Activated CD4-positive, CD25-positive, alpha-beta regulatory T cell treated with anti-CD3 and anti-CD28 coated beads, Interleukin-2, amount 50 U/mL, for 72 hours (primary cell): Measurements from ENCODE around the gene SLIT1.
A peak's percentile ranks its signal among the peaks of the same experiment; 100 is the strongest.

Experiments used
- DNase-seq: peaks from one replicate; pipeline ENCODE4 v3.0.0; 2021

The SLIT1 gene

DNA sequence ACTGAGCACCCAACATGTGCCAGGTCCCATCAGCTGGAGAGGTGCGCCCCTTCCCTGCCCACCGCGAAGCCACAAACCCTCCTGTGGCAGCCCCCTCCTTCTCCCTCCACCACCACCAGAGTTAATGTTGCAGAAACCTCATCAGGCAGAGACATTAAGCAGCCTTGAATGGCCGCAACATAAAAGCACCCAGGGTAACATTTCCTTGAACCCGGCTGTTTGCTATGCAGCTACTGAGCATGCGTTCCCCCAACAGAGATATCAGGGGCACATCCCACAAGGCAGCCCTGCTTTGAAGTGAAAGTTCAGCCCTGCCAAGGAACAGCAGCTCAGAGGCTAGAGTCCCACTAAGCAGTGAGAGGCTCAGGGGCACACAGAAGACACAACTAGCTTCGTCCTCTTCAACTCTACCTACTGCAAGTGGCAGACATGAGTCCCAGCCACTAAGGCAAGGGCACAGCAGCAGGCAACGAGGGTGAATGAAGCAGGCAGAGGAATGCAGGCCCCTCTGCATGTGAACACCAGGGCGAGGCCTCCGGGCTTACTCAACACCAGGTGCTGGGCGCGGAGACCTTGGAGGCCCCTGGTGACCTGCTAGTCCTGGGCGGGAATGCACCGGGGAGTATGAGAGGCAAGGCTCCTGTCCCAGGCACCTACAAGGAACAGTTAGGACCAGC is 107.4 kb downstream of the SLIT1 start:
- DNase-seq, result no peak

DNA sequence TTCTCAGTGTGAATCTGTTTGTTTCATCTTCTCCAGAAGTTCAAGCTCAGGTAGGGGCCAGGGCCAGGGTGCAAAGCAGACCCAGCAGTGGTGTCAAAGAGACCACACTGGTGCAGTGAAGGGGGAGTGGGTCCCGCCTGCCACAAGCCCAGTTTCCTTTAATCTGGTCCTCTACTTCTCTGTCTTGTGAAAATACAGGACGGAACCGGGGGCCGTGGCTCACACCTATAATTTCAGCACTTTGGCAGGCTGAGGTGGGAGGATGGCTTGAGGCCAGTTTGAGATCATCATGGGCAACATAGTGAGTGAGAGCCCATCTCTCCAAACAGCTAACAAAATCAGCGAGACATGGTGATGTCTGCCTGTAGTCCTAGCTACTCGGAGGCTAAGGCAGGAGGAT is 109.0 kb downstream of the SLIT1 start:
- no peak for DNase-seq

DNA sequence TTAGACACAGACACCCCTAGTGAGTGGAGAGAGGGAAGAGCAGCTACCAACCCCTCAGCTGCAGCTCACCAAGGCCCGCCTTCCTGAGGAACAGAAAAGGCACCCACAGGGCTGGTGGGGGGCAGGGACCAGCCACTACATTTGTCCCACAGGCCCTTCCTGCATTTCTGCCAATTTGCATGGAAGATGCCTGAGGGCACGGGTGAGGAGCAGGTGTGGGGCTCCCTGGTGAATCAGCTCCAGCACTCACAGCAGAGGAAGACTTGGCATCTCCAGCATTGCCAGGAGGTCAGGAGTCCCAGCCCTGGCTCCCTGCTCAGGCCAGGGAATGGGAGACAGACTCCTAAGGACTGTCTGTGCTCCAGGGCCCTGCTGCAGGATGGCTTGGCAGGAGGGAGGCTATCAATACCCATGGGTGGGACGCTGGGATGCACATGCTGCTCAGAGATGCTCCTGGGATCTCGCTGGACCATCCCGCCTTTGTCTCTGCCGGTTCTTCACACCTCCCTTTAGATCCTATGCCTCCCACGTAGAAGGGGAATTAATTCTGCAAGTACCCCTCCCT is 109.7 kb downstream of the SLIT1 start:
- no peak for DNase-seq

DNA sequence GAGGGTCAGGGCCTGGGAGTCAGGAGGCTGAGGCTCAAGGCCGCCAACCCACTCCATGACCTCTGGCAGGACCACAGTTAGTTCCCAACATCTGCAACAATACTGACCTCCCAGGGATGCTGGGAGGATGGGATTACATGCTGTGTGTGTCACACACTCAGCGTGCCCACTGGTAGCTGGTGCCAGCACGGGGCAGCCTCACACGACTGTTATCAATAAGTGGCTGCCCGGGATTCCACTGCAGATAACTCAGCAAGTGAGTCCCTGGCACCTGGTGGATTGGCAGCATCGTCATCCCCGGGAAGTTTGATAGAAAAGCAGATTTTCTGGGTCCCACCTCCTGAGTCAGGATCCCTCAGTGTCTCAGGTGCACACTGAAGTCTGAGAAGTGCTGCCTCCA is 110.3 kb downstream of the SLIT1 start:
- no peak for DNase-seq

DNA sequence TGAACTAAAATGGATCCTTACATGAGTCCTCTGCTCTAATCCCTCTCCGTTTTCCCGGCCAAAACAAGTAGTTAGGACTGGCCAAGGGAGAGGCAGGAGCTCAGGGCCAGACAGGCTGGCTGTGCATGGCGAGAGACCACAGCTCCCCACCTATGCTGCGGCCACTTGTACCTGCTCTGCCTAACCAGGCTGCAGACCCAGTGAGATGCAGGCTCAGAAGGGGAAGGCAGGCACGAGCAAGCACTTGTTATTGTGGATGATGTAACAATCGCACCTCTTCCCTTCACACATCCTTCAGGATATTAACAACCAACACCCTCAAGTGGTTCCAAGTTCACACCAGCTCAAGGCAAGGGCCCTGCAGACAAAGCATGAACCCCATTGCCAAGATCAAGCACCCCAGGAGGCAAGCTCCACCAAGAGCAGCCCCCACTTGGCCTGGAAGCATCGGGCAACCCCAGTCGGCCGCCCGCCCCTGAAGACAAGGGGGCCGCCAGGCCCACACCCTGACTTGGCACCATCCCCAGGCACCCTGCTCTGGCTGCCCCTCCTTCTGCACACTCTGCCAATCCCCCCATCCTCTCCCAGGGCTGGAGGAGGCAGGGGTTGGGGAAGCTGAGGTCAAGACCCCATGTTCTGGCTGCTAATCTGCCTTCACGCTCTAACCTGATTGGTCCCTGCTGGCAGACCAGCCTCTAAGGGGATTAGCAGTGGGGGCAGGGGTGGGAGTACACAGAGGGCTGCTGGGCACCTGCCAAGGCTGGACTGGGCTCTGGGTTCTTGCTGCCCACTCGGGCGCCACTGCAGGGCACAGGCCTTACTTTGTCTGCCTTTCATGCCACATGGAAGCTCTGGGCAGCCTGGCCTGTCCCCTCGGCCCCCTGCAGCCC is 111.3 kb downstream of the SLIT1 start:
- no peak for DNase-seq

DNA sequence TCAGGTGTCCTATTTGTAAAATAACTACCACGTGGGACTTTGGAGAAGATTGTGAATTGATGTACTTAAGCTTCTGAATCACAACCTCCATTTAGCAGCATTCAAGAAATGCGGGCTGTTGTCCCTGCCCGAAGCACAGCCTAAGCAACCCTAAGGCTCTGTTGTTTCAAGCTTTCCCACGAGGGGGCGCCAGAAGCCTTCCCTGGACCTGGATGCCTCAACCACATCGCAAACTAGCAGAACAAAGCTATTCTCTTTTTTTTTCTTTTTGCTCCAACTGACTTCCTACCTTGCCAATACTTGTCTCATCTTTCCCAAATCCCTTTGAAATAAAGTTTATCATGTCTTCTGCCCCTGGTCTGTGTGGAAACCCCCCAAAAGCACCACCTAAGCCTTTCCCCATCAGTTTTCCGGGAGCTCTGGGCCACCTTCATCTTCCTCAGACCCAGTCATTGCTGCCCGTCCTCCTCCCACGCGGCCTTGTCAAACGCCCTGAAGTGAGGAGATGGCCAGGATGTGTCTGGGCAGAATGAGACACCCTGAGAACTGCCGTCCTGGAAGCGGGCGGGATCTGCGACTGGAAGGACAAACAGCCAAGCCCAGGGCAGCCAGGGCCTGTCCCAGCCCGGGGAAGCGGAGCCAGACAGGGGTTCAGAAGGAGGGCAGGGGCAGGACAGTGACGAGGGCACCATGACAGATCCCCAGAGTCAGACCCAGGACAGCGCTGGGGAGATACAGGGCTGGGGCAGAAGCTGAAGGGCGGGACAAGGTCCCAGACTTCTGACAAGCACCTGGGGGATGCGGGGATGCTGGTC is 112.7 kb downstream of the SLIT1 start:
- peak; percentile 87 for DNase-seq

DNA sequence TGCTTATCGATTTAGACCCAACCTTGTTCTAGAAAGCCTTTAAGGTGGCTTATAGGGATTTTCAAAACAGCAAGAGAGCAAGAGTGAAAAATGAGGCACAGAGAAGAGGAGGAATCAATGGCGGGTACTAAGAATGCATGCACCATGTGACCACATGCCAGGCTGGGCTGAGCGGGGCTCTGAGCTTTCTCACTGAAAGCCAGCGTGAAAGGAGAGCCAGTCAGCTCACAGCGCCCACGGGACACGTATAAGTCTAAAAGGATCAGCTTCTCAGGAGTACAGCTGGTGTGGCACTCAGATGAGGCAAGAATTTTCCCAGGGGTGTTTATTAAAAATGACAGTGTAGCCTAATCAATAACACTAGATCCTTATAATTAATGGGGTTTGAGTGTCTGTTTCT is 114.3 kb downstream of the SLIT1 start:
- DNase-seq, result no peak

DNA sequence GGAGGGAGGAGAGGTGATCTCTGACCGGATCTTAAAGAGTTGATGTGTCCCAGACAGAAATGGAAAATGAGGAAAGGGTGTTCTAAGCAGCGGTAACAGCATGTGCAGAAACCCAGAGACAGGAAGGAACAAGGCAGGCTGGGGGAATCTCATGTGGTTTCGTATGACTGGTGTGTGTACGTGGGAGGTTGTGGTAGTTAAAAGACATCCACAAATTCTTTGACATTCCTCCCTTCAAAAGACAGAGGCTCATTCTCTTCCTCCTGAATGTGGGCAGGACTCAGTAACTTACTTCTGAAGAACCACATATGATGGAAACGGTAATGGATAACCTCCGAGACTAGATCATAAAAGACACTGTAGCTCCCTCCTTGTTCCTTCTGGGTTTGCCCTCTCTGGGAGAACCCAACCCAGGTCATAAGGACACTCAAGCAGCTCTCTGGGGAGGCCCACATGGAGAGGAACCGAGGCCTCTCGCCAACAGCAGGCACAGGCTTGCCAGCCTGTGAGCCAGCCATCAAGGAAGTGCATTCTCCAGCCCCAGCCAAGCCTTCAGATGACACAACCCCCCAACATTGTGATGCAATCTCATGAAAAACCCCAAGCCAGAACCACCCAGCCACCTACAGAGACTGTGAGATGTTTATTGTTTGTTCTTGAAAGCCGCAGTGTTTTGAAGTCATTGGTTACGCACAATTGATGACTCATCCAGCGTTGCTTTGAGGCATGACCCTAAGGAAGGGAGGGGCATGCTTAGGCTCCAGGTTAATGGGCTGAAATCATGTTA is 116.0 kb downstream of the SLIT1 start:
- DNase-seq, result no peak

DNA sequence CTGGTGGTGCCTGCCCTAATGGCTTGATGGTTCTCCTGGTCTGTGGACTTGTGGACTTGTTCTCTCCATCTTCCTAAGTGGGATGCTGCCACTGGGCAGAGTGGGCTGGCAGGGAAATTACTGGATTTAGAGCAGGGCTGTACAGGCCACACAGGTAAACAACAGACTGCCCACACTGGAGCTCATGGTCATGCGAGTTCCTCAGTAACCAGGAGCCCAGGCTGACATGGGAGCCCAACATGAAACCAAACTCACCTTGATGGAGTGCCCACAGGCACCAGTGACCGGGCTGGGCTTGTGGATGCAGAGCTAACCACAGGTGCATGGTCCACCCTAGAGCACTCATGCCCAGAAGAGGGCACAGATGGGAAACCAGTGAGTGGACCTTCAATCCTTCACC is 116.7 kb downstream of the SLIT1 start:
- no peak for DNase-seq

DNA sequence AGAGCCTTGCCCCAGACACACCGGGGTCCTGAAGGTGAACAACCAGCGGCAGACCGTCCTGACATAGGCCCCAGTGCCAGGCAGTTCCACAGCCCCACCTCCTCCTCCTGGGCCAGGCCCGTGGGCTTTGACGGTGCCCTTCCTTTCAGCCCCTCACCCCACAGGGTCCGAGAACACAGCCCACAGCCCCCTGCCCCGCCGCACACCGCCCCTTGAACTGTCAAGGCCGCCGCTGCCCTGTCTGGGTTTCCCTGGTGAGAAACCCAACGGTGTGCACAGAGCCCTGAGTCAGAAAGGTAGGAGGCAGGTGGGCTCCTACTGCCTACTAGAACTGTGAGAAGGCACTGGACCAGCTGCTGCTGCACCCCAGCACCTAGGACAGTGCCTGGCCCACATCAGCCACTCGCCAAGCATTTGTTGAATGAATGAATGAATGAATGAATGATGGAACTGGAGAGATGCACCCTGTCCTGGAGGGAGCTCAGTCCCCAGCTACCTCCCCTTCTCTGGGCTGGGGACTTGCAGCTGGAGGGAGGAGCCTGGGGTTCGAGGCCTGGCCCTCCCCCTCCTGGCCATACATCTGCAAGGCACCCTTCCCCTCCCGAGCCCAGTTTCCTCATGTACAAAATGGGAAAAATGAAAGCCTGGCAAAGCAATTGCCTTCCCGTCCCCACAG is 117.9 kb downstream of the SLIT1 start:
- no peak for DNase-seq

DNA sequence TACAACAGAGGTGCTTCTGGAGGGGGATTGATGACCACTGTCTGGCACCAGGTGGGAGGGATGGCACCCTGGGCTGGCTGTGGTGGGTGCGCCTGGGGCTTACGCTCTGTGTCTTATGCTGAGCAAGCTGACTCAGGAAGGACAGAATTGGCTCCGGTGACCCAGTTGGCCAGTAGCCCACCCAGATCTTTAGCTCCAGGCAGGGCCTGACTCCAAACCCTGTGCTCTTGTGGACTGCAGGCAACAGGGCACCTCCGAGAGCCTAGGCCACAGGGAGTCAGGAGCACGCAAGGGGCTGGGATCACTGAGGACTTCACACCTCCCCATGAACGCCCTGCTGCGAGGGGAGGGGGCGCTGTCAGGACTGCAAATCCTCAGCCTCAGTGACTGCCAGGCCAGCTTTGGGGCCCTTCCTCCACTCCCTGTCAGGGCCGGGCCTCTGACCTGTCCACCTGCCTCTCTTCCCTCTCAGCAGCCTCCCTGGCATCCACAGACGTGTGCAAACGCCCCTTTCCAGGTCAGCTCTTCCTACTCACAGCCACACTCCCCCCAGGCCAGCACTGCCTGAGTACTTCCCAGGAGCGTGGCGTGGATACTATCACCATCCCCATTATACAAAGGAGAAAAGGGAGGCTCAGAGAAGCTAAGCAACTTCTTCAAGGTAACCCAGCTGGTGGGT is 118.7 kb downstream of the SLIT1 start:
- DNase-seq, result no peak

DNA sequence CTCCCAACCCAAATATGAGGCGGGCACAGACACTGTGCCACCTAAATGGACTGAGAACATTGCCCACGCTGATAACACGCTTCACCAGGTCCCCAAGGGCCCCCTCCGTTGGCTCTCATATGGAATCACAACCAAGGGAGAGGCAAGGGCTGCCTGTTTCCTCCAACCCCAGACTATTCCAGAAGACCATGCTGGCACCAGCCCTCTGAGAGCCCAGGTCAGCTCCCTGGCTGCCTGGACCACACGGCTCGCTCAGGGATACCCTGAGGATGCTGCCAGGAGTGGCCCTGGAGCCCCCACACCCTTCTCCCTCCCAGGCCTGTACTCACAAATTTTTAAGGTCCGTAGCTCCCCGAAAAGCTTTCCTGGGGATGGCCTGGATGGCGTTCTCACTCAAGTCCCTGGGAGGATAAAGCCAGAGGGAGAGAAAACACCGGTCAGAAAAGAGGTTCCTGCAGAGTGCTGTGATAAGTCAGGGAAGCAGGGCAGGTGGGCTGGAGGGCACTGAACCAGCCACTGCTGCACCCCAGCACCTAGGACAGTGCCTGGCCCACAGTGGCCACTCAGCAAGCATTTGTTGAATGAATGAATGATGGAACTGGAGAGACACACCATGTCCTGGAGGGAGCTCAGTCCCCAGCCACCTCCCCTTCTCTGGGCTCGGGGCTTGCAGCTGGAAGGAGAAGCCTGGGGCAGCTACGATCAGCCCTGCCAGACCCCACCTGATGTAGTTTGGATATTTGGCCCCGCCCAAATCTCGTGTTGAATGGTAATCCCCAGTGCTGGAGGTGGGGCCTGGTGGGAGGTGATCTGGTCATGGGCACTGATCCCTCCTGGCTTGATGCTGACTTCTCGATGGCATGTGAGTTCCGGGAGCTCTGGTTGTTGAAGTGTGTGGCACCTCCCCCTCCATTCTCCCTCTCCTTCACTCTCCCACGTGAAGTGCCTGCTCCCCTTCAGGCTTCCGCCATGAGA is 119.8 kb downstream of the SLIT1 start:
- no peak for DNase-seq

DNA sequence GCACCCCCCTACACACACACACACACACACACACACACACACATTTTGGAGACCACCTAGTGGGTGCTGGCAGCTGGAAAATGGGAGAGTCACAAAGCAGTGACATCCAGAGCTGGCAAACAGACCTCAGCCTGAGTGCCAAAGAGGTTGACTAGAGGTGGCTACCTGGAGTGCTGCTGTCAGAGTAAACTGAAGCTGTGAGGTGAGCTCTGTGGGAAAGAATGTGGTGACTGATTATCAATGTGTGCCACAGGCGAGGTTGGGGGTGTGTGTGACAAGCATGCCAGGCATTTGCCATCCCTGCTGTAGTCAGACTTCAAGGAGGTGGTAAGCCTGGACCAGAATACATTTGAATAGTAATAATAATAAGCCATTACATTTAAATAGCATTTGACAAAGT is 120.6 kb downstream of the SLIT1 start:
- DNase-seq, result no peak

DNA sequence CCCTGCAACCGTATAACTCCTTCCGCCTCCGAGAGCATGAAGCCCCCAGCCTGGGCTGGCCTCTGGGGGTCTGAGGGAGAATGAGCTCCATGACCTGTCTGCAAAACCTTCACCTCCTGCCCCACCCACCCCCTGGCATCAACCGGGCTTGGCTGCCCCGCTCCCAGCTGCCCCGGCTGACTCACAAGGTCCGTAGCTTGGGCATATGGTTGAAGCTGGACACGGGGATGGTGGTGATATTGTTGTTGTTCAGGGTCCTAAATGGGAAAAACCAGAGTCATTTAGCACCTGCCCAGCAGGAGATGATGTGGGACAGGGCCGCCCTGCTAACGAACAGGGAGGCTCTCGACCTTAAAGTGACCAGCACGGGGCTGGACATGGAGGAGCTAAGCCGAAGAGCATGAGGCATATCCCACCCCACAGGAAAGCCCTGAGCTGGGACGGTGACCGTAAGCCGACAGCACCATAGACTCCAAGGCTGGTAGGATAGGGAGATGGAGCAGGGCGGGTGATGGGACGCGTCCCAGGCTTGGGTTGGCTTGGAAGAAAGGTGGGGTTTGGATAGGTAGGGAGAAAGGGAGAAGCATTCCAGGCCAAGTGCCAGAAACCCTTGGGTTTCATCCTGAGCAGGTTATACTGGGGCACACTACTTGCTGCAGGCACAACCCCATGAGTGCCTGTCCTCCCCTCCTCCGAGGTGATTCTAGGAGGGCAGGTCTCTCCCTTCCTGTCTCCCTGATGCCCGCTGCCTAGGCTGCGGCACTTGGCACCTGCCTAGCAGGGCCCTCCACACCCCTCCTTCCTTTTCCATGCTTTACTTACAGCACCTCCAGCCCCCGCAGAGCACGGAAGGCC is 121.5 kb downstream of the SLIT1 start:
- DNase-seq, result no peak

DNA sequence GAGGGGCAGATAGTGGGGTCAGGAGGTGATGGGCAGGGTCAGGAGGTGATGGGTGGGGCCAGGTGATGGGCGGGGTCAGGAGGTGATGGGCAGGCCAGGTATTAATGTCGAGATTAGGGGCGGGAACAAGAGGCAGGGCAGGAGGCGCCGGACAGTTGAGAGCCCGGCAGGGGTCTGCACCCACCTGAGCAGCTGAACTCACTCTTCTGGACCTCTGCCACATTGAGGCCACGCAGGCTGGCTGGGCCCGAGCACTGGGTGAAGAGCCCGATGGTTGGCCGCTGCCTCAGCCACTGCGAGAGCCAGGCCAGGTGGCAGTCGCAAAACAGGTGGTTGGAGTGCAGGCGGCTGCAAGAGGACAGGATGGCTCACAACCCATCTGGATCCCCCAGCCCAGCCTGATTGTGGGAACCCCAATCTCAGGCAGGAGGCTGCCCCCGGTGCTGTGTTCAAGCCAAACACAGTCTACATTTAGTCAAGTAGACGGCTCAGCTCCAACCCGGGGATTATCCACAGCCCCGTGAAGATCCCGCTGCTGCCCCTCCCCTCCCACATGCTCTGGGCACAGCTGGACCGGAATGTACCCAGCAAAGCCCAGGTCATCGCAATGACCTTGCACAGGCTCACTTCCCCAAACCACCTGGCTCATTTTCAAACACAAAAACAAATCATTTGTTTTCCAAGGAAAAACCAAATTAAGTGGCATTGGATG is 122.3 kb downstream of the SLIT1 start:
- no peak for DNase-seq

DNA sequence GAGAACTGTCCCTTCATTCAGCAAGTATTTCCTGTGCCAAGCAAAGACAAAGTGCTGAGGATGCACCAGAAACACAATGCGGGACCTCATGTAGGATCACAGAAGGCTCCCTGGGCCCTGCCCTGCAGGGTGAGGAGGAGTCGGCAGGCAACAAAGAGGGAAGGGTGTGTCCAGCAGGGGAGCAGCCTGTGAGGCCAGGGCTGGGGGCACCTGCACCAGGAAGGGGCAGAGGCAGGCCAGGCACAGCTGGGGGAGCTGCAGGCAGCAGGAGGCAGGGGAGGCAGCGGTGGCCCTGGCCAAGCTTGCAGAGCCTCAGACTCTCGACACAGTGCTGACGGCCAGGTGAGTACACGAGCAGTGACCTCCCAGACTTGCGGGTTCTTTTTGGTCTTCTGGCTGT is 123.3 kb downstream of the SLIT1 start:
- no peak for DNase-seq

DNA sequence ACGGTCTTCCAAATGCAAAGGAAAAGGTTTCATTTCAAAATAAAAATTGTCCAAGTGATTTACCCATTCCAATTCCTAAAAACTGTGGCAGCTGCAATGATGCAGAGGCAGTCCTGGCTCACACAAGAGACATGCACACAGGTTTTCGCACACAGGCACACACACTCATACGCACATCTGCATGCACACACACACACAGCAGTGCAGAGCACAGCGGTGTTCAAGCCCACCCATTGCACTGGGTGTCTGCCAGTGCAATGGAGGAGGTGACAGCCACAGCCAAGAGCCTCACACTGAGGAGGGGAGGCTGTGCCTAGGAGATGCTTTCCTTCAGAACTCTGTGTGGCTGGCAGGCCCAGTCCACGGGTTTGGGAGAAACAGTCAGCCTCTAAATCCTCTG is 123.7 kb downstream of the SLIT1 start:
- no peak for DNase-seq

DNA sequence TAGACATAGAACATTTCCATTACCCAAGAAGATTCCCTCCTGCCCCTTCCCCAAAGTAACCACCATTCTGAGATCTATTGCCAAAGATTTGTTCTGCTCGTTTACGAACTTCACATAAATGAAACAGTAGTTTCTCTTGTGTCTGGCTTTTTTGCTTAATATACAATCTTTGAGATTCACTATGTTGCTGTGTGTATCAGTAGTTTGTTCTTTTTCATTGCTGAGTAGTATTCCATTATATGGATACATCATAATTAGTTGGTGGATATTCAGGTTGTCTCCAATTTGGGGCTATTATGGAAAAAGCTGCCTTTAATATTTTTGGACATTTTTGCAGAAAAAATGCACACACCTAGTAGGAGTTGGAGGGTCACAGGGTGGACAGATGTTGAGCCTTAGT is 124.3 kb downstream of the SLIT1 start:
- DNase-seq, result no peak
